HepG2 (cell line): Measurements from ENCODE around the gene ANXA2. TPM values are rescaled to one million over a fixed set of nuclear protein-coding genes. Genes with fewer than 3 reads are reported as not detected.

ENCODE experiments used
- EHMT2 ChIP-seq: fragments of 200-600 bp; sonication (generic); IDR thresholded peaks from 2 replicates; pipeline ENCODE4 v1.7.0; 2017; ENCODE audit warnings: antibody characterized with exemption, low read depth, low read length, borderline replicate concordance
- KLF11 ChIP-seq: IDR thresholded peaks from 2 replicates; pipeline ENCODE4 v1.6.1; 2016; ENCODE audit warnings: missing compliant biosample characterization
- MBNL3 ChIP-seq: fragments of 250-450 bp; sonication (Bioruptor Pico); conservative IDR thresholded peaks from 2 replicates; pipeline ENCODE4 v1.8.0; 2022; ENCODE audit warnings: mild to moderate bottlenecking, inconsistent platforms
- MED13 ChIP-seq: sonication (generic); formaldehyde crosslinking; IDR thresholded peaks from 2 replicates; pipeline ENCODE4 v1.5.0; 2020; ENCODE audit warnings: missing genetic modification reagents
- MEIS2 ChIP-seq: sonication (generic); formaldehyde crosslinking; IDR thresholded peaks from 2 replicates; pipeline ENCODE4 v1.9.0; 2021; ENCODE audit warnings: mild to moderate bottlenecking, missing genetic modification reagents
- MLX ChIP-seq: IDR thresholded peaks from 2 replicates; pipeline ENCODE4 v1.6.1; 2016
- TARDBP ChIP-seq: sonication (generic); formaldehyde crosslinking; IDR thresholded peaks from 2 replicates; pipeline ENCODE4 v1.8.0; 2022; ENCODE audit warnings: mild to moderate bottlenecking, missing genetic modification reagents
- TRIM22 ChIP-seq: fragments of 450-650 bp; IDR thresholded peaks from 2 replicates; pipeline ENCODE4 v1.6.1; 2017
- ZBTB33 ChIP-seq: sonication (generic); formaldehyde crosslinking; IDR thresholded peaks from 2 replicates; pipeline ENCODE4 v1.4.0; 2020; ENCODE audit warnings: missing genetic modification reagents
- ZBTB43 ChIP-seq: sonication (generic); formaldehyde crosslinking; conservative IDR thresholded peaks from 2 replicates; pipeline ENCODE4 v1.4.0; 2020; ENCODE audit warnings: missing genetic modification reagents
- ZNF335 ChIP-seq: sonication (generic); formaldehyde crosslinking; IDR thresholded peaks from 2 replicates; pipeline ENCODE4 v1.4.0; 2020; ENCODE audit warnings: missing genetic modification reagents
- ZNF652 ChIP-seq: IDR thresholded peaks from 2 replicates; pipeline ENCODE4 v1.6.1; 2016; ENCODE audit warnings: low read depth, borderline replicate concordance
- ZNF720 ChIP-seq: sonication (generic); formaldehyde crosslinking; IDR thresholded peaks from 2 replicates; pipeline ENCODE4 v1.4.0; 2020; ENCODE audit warnings: missing genetic modification reagents
- polyA plus RNA-seq, 8 experiments: library from polyadenylated mRNA; depleted of rRNA in 3 of 8; stranded (reverse) in 7 of 8; unstranded in 1 of 8; fragments of >200 nt; fragmentation: Illumina TruSeq in 4 of 8; extraction: Trizol in 4 of 8; gene quantifications; 2 replicates each; pipeline versions ENCODE4 v1.2.1 to v1.2.3, GENCODE V29; 2011 to 2016; ENCODE audit warnings: low read depth in 4 of 8, missing spikeins in 1 of 8, mixed read lengths in 1 of 8; ENCODE audit not compliant: insufficient read depth in 1 of 8
- total RNA-seq, 5 experiments: library from RNA; depleted of rRNA; stranded (reverse); fragments of >200 nt; fragmentation: Illumina TruSeq; extraction: Trizol; gene quantifications; 2 replicates each; pipeline ENCODE4 v1.2.3, GENCODE V29; 2016; ENCODE audit warnings: low read depth in 1 of 5
- TF ChIP-seq, protein P1 (sequence below): sonication (generic); formaldehyde crosslinking; IDR thresholded peaks from 2 replicates; pipeline ENCODE4 v1.4.0; 2020; ENCODE audit warnings: missing genetic modification reagents, borderline replicate concordance
- TF ChIP-seq, protein P2 (sequence below): sonication (generic); formaldehyde crosslinking; IDR thresholded peaks from 2 replicates; pipeline ENCODE4 v1.8.1; 2022; ENCODE audit warnings: mild to moderate bottlenecking, missing genetic modification reagents
- TF ChIP-seq, protein P3 (sequence below): sonication (generic); formaldehyde crosslinking; conservative IDR thresholded peaks from 2 replicates; pipeline ENCODE4 v1.8.0; 2022; ENCODE audit warnings: missing genetic modification reagents

ANXA2 gene
- total and polyA plus RNA-seq, 2 of the 13 experiments (the other 11 are each of a cell fraction or from before 2014, with no cell fraction given) = 196 to 613 TPM

GRCh38 chr15:60379525-60380274 lies 18.1 kb downstream of the ANXA2 start (continued):
- TF ChIP-seq, protein P1, sequence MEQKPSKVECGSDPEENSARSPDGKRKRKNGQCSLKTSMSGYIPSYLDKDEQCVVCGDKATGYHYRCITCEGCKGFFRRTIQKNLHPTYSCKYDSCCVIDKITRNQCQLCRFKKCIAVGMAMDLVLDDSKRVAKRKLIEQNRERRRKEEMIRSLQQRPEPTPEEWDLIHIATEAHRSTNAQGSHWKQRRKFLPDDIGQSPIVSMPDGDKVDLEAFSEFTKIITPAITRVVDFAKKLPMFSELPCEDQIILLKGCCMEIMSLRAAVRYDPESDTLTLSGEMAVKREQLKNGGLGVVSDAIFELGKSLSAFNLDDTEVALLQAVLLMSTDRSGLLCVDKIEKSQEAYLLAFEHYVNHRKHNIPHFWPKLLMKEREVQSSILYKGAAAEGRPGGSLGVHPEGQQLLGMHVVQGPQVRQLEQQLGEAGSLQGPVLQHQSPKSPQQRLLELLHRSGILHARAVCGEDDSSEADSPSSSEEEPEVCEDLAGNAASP (CRISPR knock-in tag) = peak; percentile 70; the same call in 1 of the 2 replicates
- TF ChIP-seq ZBTB33 (CRISPR knock-in tag) (0 out of 2 replicates have a peak, but pooled peaks have one; percentile 22), MBNL3 (CRISPR knock-in tag) (no peak), ZBTB43 (CRISPR knock-in tag) (peak; percentile 93), ZNF652 (peak; percentile 37; the same call in 1 of the 2 replicates), MEIS2 (peak; percentile 54; the same call in 1 of the 2 replicates), KLF11 (no peak), ZNF335 (peak; percentile 68; the same call in 1 of the 2 replicates), MLX (peak; percentile 87; the same call in 1 of the 2 replicates), EHMT2 (no peak), TRIM22 (no peak), TARDBP (CRISPR knock-in tag) (peak; percentile 93), MED13 (CRISPR knock-in tag) (peak; percentile 62; the same call in 1 of the 2 replicates), ZNF720 (CRISPR knock-in tag) (no peak)
- TF ChIP-seq, protein P2, sequence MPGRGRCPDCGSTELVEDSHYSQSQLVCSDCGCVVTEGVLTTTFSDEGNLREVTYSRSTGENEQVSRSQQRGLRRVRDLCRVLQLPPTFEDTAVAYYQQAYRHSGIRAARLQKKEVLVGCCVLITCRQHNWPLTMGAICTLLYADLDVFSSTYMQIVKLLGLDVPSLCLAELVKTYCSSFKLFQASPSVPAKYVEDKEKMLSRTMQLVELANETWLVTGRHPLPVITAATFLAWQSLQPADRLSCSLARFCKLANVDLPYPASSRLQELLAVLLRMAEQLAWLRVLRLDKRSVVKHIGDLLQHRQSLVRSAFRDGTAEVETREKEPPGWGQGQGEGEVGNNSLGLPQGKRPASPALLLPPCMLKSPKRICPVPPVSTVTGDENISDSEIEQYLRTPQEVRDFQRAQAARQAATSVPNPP (CRISPR knock-in tag) = no peak
- TF ChIP-seq, protein P3, sequence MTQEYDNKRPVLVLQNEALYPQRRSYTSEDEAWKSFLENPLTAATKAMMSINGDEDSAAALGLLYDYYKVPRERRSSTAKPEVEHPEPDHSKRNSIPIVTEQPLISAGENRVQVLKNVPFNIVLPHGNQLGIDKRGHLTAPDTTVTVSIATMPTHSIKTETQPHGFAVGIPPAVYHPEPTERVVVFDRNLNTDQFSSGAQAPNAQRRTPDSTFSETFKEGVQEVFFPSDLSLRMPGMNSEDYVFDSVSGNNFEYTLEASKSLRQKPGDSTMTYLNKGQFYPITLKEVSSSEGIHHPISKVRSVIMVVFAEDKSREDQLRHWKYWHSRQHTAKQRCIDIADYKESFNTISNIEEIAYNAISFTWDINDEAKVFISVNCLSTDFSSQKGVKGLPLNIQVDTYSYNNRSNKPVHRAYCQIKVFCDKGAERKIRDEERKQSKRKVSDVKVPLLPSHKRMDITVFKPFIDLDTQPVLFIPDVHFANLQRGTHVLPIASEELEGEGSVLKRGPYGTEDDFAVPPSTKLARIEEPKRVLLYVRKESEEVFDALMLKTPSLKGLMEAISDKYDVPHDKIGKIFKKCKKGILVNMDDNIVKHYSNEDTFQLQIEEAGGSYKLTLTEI = no peak
